Esophagus squamous epithelium (tissue), 5 donors: ENCODE data around the gene SLC35F2. TPM values are rescaled to one million over a fixed set of nuclear protein-coding genes. Genes with fewer than 3 reads are reported as not detected.
A peak's percentile ranks its signal among the peaks of the same experiment; 100 is the strongest.
"Not testable (repeated sequence)": the region's sequence is repeated elsewhere in the genome, so short reads cannot be mapped to it uniquely, and the experiment has no call there.

Source experiments
- DNase-seq: peaks from one replicate; lab custom pipeline; 2025; lab: John Stamatoyannopoulos, UW
- H3K27ac ChIP-seq, 4 donors: fragments of 200-600 bp; sonication (generic); one replicate each; pipeline ENCODE4 v1.5.1; 2016 to 2019; ENCODE audit warnings: mild to moderate bottlenecking in 1 of 4
- H3K27me3 ChIP-seq, 4 donors: fragments of 200-600 bp; sonication (generic); 1 replicate in 3 of 4; 2 replicates in 1 of 4; pipeline versions ENCODE4 v1.5.1 to v1.6.0; 2017 to 2021; ENCODE audit warnings: antibody characterized with exemption in 1 of 4
- H3K36me3 ChIP-seq, 3 donors: fragments of 200-600 bp; sonication (generic); one replicate each; pipeline ENCODE4 v1.5.1; 2016 to 2019
- H3K4me1 ChIP-seq, 3 donors: fragments of 200-600 bp; sonication (generic); one replicate each; pipeline ENCODE4 v1.5.1; 2017 to 2019
- H3K4me3 ChIP-seq, 4 donors: fragments of 200-600 bp; sonication (generic); 1 replicate in 3 of 4; 2 replicates in 1 of 4; pipeline ENCODE4 v1.5.1; 2016 to 2019; ENCODE audit warnings: mild to moderate bottlenecking in 2 of 4, moderate library complexity in 1 of 4
- H3K9me3 ChIP-seq, 3 donors: fragments of 200-600 bp; sonication (generic); one replicate each; pipeline ENCODE4 v1.5.1; 2016 to 2019
- CTCF ChIP-seq, 6 experiments: fragments of 450-650 bp in 4 of 6; fragments of 200-600 bp in 2 of 6; sonication (generic) in 2 of 6; IDR thresholded peaks; one replicate each; pipeline ENCODE4 v1.5.1; 2016 to 2019; ENCODE audit warnings: antibody characterized with exemption in 6 of 6, mild to moderate bottlenecking in 4 of 6, moderate library complexity in 4 of 6
- POLR2A ChIP-seq, 4 donors: fragments of 450-650 bp; IDR thresholded peaks; one replicate each; pipeline ENCODE4 v1.6.1; 2017; ENCODE audit warnings: antibody characterized with exemption in 4 of 4, mild to moderate bottlenecking in 4 of 4, moderate library complexity in 3 of 4
- WGBS, 2 donors: methylation state at CpG; one replicate each; pipeline ENCODE4 v1.1.5; 2018; 5-methylcytosine and 5-hydroxymethylcytosine counted together
- intact Hi-C: fragments of 100-400 bp; cut with DNase I; formaldehyde crosslinking; loops from one replicate; pipeline ENCODE4 v1.15.0; 2022
- total RNA-seq, 4 donors: library from RNA; depleted of rRNA; stranded (reverse); fragments of >200 nt; gene quantifications; one replicate each; pipeline ENCODE4 v1.1.0, GENCODE V29; 2016
- donor health status: DM: yes; HTN: yes; CAD: no.

The SLC35F2 gene, protein sequence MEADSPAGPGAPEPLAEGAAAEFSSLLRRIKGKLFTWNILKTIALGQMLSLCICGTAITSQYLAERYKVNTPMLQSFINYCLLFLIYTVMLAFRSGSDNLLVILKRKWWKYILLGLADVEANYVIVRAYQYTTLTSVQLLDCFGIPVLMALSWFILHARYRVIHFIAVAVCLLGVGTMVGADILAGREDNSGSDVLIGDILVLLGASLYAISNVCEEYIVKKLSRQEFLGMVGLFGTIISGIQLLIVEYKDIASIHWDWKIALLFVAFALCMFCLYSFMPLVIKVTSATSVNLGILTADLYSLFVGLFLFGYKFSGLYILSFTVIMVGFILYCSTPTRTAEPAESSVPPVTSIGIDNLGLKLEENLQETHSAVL
- 10 to 100 TPM; 12.6 to 24.0 (median 17.2) TPM for total RNA-seq

DNA sequence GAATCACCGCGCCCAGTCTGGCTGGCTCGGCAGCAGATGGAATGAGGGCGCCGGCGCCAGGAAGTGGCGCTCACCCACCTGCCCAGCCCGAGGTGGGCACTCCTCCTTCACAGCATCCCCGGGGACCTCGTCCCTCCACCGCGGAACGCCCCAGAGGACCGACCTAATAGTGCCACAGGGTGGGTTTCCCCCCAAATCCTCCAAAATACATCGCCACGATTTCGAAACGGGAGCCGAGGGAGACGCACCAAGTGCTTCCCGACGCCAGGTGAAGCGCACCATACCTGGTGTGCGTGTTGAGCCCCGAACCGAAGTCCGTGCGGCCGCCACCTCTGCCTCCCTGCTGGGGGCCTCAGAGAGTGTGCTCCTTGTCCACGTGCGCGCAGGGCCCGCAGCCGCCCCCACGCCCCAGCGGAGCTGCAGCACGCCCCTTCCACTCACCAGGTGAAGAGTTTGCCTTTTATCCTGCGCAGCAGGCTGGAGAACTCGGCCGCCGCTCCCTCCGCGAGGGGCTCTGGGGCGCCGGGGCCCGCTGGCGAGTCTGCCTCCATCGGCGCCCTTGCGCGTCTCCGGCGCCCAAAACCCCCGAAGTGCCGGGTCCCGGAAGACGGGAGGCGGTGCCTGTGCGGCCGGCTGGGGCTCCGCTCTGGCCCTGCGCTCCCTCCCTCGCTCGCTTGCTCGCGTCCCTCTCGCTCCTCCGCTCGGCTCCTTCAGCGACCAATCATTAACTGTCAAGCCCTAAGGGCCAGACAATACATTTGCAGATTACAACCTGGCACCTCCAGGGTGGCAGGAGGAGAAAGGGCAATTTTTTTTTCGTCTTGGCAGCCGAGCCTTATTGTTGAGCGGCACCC lies at the start of gene SLC35F2:
TSS of gene SLC35F2 (minus strand) at position 571 of the 854 bp plus-strand sequence. CDS start at position 551, 20 bp downstream.
- no peak for DNase-seq
- Histone ChIP-seq H3K4me3 (peak within 1 kb of the TSS; percentile 53 to 90 (median 86)), H3K27ac (peak within 1 kb of the TSS; percentile 81 to 92 (median 87)), H3K36me3 (no peaks in the 10 kb centered on the region), H3K27me3 (no peaks in the 10 kb centered on the region), H3K9me3 (no peaks in the 10 kb centered on the region), H3K4me1 (peaks cover 6 to 40% (median 8%) of the 10 kb centered on the region in 3 donors)
- TF ChIP-seq CTCF (IDR thresholded peaks at IDR 0.05) (peak in 1 of 6 experiments; percentile 6), POLR2A (IDR thresholded peaks at IDR 0.05) (peak in 2 of 4 donors; percentile 46 to 58)
- WGBS, 2 donors = 0 to 3% methylated on average over 3 to 9 of the region's 73 CpGs
- intact Hi-C loops = no loop called here

DNA sequence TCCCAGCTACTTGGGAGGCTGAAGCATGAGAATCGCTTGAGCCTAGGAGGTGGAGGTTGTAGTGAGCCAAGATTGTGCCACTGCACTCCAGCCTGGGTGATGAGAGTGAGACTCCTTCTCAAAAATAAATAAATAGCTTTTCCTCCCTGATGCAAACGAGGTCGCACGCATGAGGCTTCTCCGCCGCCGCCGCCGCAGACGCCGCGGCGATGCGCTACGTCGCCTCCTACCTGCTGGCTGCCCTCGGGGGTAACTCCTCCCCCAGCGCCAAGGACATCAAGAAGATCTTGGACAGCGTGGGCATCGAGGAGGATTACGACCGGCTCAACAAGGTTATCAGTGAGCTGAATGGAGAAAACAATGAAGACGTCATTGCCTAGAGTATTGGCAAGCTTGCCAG lies 49.6 kb upstream of the SLC35F2 start:
- H3K9me3 ChIP-seq = no peaks in the 10 kb centered on the region
- TF ChIP-seq POLR2A (IDR thresholded peaks at IDR 0.05) (no peak), CTCF (IDR thresholded peaks at IDR 0.05) (no peak)
- peaks cover 0 to 11% (median 0%) of the 10 kb centered on the region in 4 donors for H3K27me3 ChIP-seq
- no peak overlapping the region for H3K4me3 ChIP-seq
- intact Hi-C loops = no loop called here
- DNase-seq = no peak
- no peaks in the 10 kb centered on the region for H3K36me3 ChIP-seq
- no peak overlapping the region for H3K27ac ChIP-seq
- H3K4me1 ChIP-seq = no peaks in the 10 kb centered on the region
- 74 to 90% methylated on average over 15 to 17 of the region's 23 CpGs for WGBS, 2 donors

DNA sequence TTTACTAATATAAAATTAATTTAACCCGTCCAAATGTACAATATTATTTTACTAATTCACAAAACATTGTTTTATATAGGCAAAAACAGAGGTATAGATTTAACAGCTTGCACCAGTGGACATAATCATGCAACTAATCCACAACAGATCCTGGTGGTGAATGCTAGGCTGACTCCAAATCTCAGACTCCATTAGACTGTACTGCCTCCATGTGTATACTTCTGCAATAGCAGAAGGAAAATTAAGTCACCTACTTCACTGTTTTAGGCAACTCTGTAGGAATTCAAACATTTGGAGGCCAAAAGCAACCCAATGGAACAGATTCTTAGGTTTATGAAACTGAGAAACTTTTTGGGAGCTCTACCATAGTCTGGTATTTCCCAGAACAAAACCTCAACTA lies 39.7 kb upstream of the SLC35F2 start:
- intact Hi-C loops = no loop called here
- TF ChIP-seq POLR2A (IDR thresholded peaks at IDR 0.05) (no peak), CTCF (IDR thresholded peaks at IDR 0.05) (peak in 5 of 6 experiments; percentile 46 to 75 (median 50))
- DNase-seq = no peak
- Histone ChIP-seq H3K9me3 (no peaks in the 10 kb centered on the region), H3K4me1 (peaks cover 0 to 3% (median 0%) of the 10 kb centered on the region in 3 donors), H3K4me3 (no peak overlapping the region), H3K27ac (no peak overlapping the region), H3K27me3 (no peaks in the 10 kb centered on the region), H3K36me3 (no peaks in the 10 kb centered on the region)
- WGBS, 2 donors = 7 to 34% methylated on average over 1 of the region's 1 CpG

DNA sequence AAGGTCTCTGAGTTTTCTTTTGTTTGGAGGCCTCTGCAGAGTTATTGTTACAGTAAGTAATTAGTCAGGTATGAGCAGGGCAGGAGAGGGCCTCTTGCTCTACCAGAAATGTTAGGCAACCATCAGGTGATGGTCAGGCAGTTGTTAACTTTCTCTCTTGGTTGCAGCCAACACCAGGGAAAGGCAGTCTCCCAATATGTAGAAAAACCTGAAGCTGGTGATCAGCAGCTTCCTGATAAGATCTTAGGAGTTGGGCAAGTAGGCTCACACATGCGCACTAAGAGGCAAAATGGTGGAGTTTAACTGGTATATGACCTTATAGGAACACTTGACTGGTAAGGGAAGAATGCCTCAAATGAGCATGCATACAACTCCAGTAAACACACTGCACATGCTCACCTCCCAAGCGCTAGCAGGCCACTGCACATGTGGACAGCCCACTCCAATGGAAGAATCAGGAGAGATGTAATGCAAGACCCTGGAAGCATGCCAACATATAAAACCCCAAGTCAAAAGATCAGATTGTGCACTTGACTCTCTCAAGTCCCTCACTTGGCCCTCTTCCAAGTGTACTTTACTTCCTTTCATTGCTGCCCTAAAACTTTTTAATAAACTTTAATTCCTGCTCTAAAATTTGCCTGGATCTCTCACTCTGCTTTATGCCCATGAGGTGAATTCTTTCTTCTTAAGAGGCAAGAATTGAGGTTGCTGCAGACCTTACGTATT lies 23.7 kb upstream of the SLC35F2 start:
- Histone ChIP-seq H3K4me3 (no peak overlapping the region), H3K36me3 (no peaks in the 10 kb centered on the region), H3K27me3 (peaks cover 0 to 2% (median 0%) of the 10 kb centered on the region in 4 donors), H3K27ac (no peak overlapping the region), H3K4me1 (no peaks in the 10 kb centered on the region), H3K9me3 (peaks cover 0 to 5% (median 0%) of the 10 kb centered on the region in 3 donors)
- TF ChIP-seq POLR2A (IDR thresholded peaks at IDR 0.05) (no peak), CTCF (IDR thresholded peaks at IDR 0.05) (no peak)
- WGBS, 2 donors = 95 to 99% methylated on average over 3 of the region's 3 CpGs
- intact Hi-C loops = no loop called here
- DNase-seq = no peak

- not testable (repeated sequence) for H3K27me3 ChIP-seq
- 92 to 98% methylated on average over 8 of the region's 9 CpGs for WGBS, 2 donors
Measured at GRCh38 chr11:107881471-107881870, 22.9 kb upstream of the SLC35F2 start.

More at GRCh38 chr11:107881471-107881870, 22.9 kb upstream of the SLC35F2 start:
- H3K27ac ChIP-seq, intact Hi-C loops, H3K9me3 ChIP-seq, H3K4me1 ChIP-seq, H3K36me3 ChIP-seq, H3K4me3 ChIP-seq, DNase-seq: not testable (repeated sequence)
